AG10803 (cell line): ENCODE results near the gene EPAS1.
A peak's percentile ranks its signal among the peaks of the same experiment; 100 is the strongest.

Experiments
- DNase-seq: peaks from one replicate; pipeline ENCODE4 v3.0.0; 2010; ENCODE audit warnings: low read depth
- H3K4me3 ChIP-seq: 2 replicates; pipeline ENCODE4 v1.5.1; 2011; ENCODE audit warnings: mild to moderate bottlenecking, low read length, control low read depth
- CTCF ChIP-seq: conservative IDR thresholded peaks from 2 replicates; pipeline ENCODE4 v1.5.1; 2011; ENCODE audit warnings: mild to moderate bottlenecking, low read length, control low read depth, inconsistent platforms

The EPAS1 gene

GRCh38 chr2:46257476-46257875, 39.7 kb upstream of the EPAS1 start:
- DNase-seq = peak; percentile 80
- H3K4me3 ChIP-seq = no peak overlapping the region
- TF ChIP-seq CTCF = no peak

GRCh38 chr2:46257980-46258379, 39.2 kb upstream of the EPAS1 start:
- H3K4me3 ChIP-seq = no peak overlapping the region
- DNase-seq = no peak
- no peak for TF ChIP-seq CTCF

GRCh38 chr2:46258937-46259776, 38.0 kb upstream of the EPAS1 start:
- TF ChIP-seq CTCF = no peak
- H3K4me3 ChIP-seq = no peak overlapping the region
- no peak for DNase-seq

- no peak overlapping the region for H3K4me3 ChIP-seq
- no peak for DNase-seq
- TF ChIP-seq CTCF = no peak
Measured at GRCh38 chr2:46259777-46260168, 37.4 kb upstream of the EPAS1 start.

GRCh38 chr2:46260305-46260704, 36.9 kb upstream of the EPAS1 start:
- peak; percentile 64 for DNase-seq
- no peak overlapping the region for H3K4me3 ChIP-seq
- TF ChIP-seq CTCF = no peak

- DNase-seq = no peak
- H3K4me3 ChIP-seq = no peak overlapping the region
- TF ChIP-seq CTCF = no peak
Measured at GRCh38 chr2:46262248-46262938, 34.8 kb upstream of the EPAS1 start.

GRCh38 chr2:46263347-46263746, 33.9 kb upstream of the EPAS1 start:
- no peak for TF ChIP-seq CTCF
- DNase-seq = no peak
- no peak overlapping the region for H3K4me3 ChIP-seq
